ENCODE measurements around the gene OR52R1.

DNA sequence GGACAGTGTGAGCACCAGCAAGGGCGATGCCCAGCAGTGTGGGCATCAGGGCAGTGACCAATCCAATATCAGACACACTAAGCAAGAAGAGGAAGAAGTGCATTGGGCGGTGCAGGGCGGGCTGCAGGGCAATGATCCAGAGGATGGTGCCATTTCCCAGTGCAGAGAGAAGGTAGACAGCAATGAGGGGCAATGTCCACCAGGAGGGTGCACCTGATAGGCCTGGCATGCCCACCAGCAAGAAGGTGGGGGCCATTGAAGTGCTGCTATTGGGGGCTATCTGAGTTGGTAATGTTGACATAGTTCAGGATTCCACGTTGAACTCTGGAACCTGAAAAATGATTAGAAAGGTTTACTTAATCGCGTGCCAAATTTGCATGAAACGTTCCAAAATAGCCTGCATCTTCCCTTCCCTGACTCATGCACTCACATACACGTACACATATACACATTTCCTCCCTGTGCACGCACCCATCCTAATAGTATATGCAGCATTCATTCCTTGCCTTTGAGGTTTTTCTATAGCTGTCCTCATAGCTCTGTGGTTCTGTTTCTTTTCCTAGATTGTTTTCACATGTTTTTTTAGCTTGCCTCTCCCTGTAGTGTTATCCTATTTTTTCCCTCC is 44.8 kb upstream of the OR52R1 start, which contains the start of gene OR51S1:
- TF ChIP-seq, protein P1, sequence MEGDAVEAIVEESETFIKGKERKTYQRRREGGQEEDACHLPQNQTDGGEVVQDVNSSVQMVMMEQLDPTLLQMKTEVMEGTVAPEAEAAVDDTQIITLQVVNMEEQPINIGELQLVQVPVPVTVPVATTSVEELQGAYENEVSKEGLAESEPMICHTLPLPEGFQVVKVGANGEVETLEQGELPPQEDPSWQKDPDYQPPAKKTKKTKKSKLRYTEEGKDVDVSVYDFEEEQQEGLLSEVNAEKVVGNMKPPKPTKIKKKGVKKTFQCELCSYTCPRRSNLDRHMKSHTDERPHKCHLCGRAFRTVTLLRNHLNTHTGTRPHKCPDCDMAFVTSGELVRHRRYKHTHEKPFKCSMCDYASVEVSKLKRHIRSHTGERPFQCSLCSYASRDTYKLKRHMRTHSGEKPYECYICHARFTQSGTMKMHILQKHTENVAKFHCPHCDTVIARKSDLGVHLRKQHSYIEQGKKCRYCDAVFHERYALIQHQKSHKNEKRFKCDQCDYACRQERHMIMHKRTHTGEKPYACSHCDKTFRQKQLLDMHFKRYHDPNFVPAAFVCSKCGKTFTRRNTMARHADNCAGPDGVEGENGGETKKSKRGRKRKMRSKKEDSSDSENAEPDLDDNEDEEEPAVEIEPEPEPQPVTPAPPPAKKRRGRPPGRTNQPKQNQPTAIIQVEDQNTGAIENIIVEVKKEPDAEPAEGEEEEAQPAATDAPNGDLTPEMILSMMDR (IDR thresholded peaks at IDR 0.05; ENCODE audit: low read length) = no peak
- no peak for TF ChIP-seq EZH2 (optimal IDR thresholded peaks at IDR 0.05; ENCODE audit: low read depth, low read length)
